Measurements from ENCODE around the gene PRELP.

PRELP gene

GRCh38 chr1:203478986-203479385 is 3.4 kb downstream of the PRELP start:
- ATAC-seq = no peak
- TF ChIP-seq ESRRG (CRISPR knock-in tag; IDR thresholded peaks at IDR 0.05) = no peak
- TF ChIP-seq RARB (CRISPR knock-in tag; IDR thresholded peaks at IDR 0.05) = no peak
- TF ChIP-seq TOX (CRISPR knock-in tag; IDR thresholded peaks at IDR 0.05; ENCODE audit: borderline replicate concordance) = no peak
- no peak for TF ChIP-seq SNAI2 (CRISPR knock-in tag; IDR thresholded peaks at IDR 0.05)
- no peak for TF ChIP-seq TCF4 (CRISPR knock-in tag; IDR thresholded peaks at IDR 0.05; ENCODE audit: borderline replicate concordance)
- no peak for TF ChIP-seq POU6F1 (CRISPR knock-in tag; IDR thresholded peaks at IDR 0.05; ENCODE audit: borderline replicate concordance, low read depth)
- TF ChIP-seq ARNTL (CRISPR knock-in tag; IDR thresholded peaks at IDR 0.05; ENCODE audit: borderline replicate concordance, low read depth) = no peak
- TF ChIP-seq CSRNP3 (CRISPR knock-in tag; IDR thresholded peaks at IDR 0.05) = no peak
- no peak for TF ChIP-seq ZNF8 (CRISPR knock-in tag; IDR thresholded peaks at IDR 0.05)
- TF ChIP-seq BACH2 (CRISPR knock-in tag; IDR thresholded peaks at IDR 0.05; ENCODE audit: borderline replicate concordance) = no peak
- no peak for TF ChIP-seq PPARA (CRISPR knock-in tag; IDR thresholded peaks at IDR 0.05; ENCODE audit: borderline replicate concordance)
- TF ChIP-seq ZNF70 (CRISPR knock-in tag; IDR thresholded peaks at IDR 0.05) = no peak

- TF ChIP-seq TOX (CRISPR knock-in tag; IDR thresholded peaks at IDR 0.05; ENCODE audit: borderline replicate concordance) (no peak), GLIS3 (CRISPR knock-in tag; IDR thresholded peaks at IDR 0.05) (no peak), ZC3H10 (CRISPR knock-in tag; IDR thresholded peaks at IDR 0.05) (no peak), ZNF70 (CRISPR knock-in tag; IDR thresholded peaks at IDR 0.05) (no peak), SNAI2 (CRISPR knock-in tag; IDR thresholded peaks at IDR 0.05) (no peak), ZFP30 (CRISPR knock-in tag; IDR thresholded peaks at IDR 0.05) (no peak), PPARA (CRISPR knock-in tag; IDR thresholded peaks at IDR 0.05; ENCODE audit: borderline replicate concordance) (no peak), ARNTL (CRISPR knock-in tag; IDR thresholded peaks at IDR 0.05; ENCODE audit: borderline replicate concordance, low read depth) (no peak), ZFP3 (CRISPR knock-in tag; IDR thresholded peaks at IDR 0.05) (no peak), PATZ1 (CRISPR knock-in tag; IDR thresholded peaks at IDR 0.05; ENCODE audit: borderline replicate concordance) (no peak), ZNF8 (CRISPR knock-in tag; IDR thresholded peaks at IDR 0.05) (no peak), CSRNP3 (CRISPR knock-in tag; IDR thresholded peaks at IDR 0.05) (no peak), TCF4 (CRISPR knock-in tag; IDR thresholded peaks at IDR 0.05; ENCODE audit: borderline replicate concordance) (no peak), POU6F1 (CRISPR knock-in tag; IDR thresholded peaks at IDR 0.05; ENCODE audit: borderline replicate concordance, low read depth) (no peak), ISL1 (CRISPR knock-in tag; IDR thresholded peaks at IDR 0.05) (no peak), ESRRG (CRISPR knock-in tag; IDR thresholded peaks at IDR 0.05) (no peak), TSHZ2 (CRISPR knock-in tag; IDR thresholded peaks at IDR 0.05) (no peak), OSR1 (CRISPR knock-in tag; IDR thresholded peaks at IDR 0.05) (no peak), CSDC2 (CRISPR knock-in tag; IDR thresholded peaks at IDR 0.05) (no peak), ZNF565 (CRISPR knock-in tag; conservative IDR thresholded peaks at IDR 0.05; ENCODE audit: low read depth) (no peak)
- ATAC-seq = no peak
These were observed 4.0 kb downstream of the PRELP start for GRCh38 chr1:203479646-203480045.

All from SK-N-SH treated with all-trans-retinoic acid at 6 μM for 48 hours (cell line).